CD4-positive, alpha-beta T cell treated with Interferon alpha-2 for 1 hour (primary cell): ENCODE measurements around the gene PTRH2.

Experiments
- DNase-seq, 2 donors: peaks; one replicate each; pipeline ENCODE4 v3.0.0-alpha.2; 2020 to 2022

Gene PTRH2

GRCh38 chr17:59666235-59666634 is 41.0 kb downstream of the PTRH2 start:
- no peak for DNase-seq

GRCh38 chr17:59656624-59657023 is 50.6 kb downstream of the PTRH2 start:
- DNase-seq, result peak in 1 of 2 donors; percentile 42

- no peak for DNase-seq
Observed at GRCh38 chr17:59652119-59652518, 55.1 kb downstream of the PTRH2 start.

- DNase-seq, result peak in 1 of 2 donors; percentile 25
Observed at GRCh38 chr17:59651346-59651745, 55.9 kb downstream of the PTRH2 start.

GRCh38 chr17:59650642-59651041 is 56.6 kb downstream of the PTRH2 start:
- no peak for DNase-seq

- no peak for DNase-seq
Observed at GRCh38 chr17:59649886-59650285, 57.3 kb downstream of the PTRH2 start.
